H9 (cell line): ENCODE data around the gene NSUN7. TPM values are rescaled to one million over a fixed set of nuclear protein-coding genes. Genes with fewer than 3 reads are reported as not detected.

Source experiments
- DNase-seq: peaks from one replicate; pipeline ENCODE4 v3.0.0-alpha.2; 2017
- H2AFZ ChIP-seq: one replicate; pipeline ENCODE4 v1.6.1; 2013; ENCODE audit warnings: mild to moderate bottlenecking, low read length, control low read depth, moderate library complexity
- H2AK5ac ChIP-seq: 2 replicates; pipeline ENCODE4 v1.6.1; 2013; ENCODE audit warnings: low read length, control low read depth, mixed read lengths; ENCODE audit not compliant: insufficient read length
- H2BK120ac ChIP-seq: one replicate; pipeline ENCODE4 v1.6.1; 2013; ENCODE audit warnings: low read depth, mild to moderate bottlenecking, low read length, control low read depth, inconsistent platforms; ENCODE audit not compliant: poor library complexity, severe bottlenecking
- H2BK12ac ChIP-seq: 2 replicates; pipeline ENCODE4 v1.6.1; 2013; ENCODE audit warnings: low read length, control low read depth, mixed read lengths, low read depth; ENCODE audit not compliant: insufficient read length
- H2BK15ac ChIP-seq: 2 replicates; pipeline ENCODE4 v1.6.1; 2013; ENCODE audit warnings: low read depth, low read length, control low read depth
- H2BK20ac ChIP-seq: one replicate; pipeline ENCODE4 v1.6.1; 2013; ENCODE audit warnings: low read depth, mild to moderate bottlenecking, low read length, control low read depth, inconsistent platforms; ENCODE audit not compliant: poor library complexity, severe bottlenecking
- H2BK5ac ChIP-seq: 2 replicates; pipeline ENCODE4 v1.6.1; 2013; ENCODE audit warnings: low read length, control low read depth, mixed read lengths; ENCODE audit not compliant: insufficient read length
- H3K14ac ChIP-seq: 2 replicates; pipeline ENCODE4 v1.6.1; 2013; ENCODE audit warnings: low read length, control low read depth; ENCODE audit not compliant: insufficient read depth
- H3K18ac ChIP-seq: 2 replicates; pipeline ENCODE4 v1.6.1; 2013; ENCODE audit warnings: low read depth, mild to moderate bottlenecking, mixed read lengths, low read length, control low read depth; ENCODE audit not compliant: insufficient read length
- H3K23ac ChIP-seq: 2 replicates; pipeline ENCODE4 v1.6.1; 2013; ENCODE audit warnings: low read length, control low read depth, mixed read lengths, low read depth; ENCODE audit not compliant: insufficient read length
- H3K23me2 ChIP-seq: 2 replicates; pipeline ENCODE4 v1.6.1; 2013; ENCODE audit warnings: low read depth, mild to moderate bottlenecking, mixed read lengths, low read length, control low read depth; ENCODE audit not compliant: insufficient read length, poor library complexity, severe bottlenecking
- H3K27ac ChIP-seq: 2 replicates; pipeline ENCODE4 v1.5.1; 2013; ENCODE audit warnings: low read length, control low read depth, mixed read lengths, low read depth; ENCODE audit not compliant: insufficient read length
- H3K27me3 ChIP-seq: 2 replicates; pipeline ENCODE4 v1.6.1; 2013; ENCODE audit warnings: low read length, control low read depth, inconsistent platforms; ENCODE audit not compliant: insufficient read depth
- H3K4ac ChIP-seq: 2 replicates; pipeline ENCODE4 v1.6.1; 2013; ENCODE audit warnings: low read depth, mild to moderate bottlenecking, control low read depth, inconsistent platforms, low read length, moderate library complexity
- H3K4me1 ChIP-seq: 2 replicates; pipeline ENCODE4 v1.6.1; 2013; ENCODE audit warnings: low read length, control low read depth, inconsistent platforms; ENCODE audit not compliant: insufficient read depth
- H3K4me2 ChIP-seq: 2 replicates; pipeline ENCODE4 v1.6.1; 2013; ENCODE audit warnings: low read length, control low read depth, mixed read lengths; ENCODE audit not compliant: insufficient read length, insufficient read depth
- H3K56ac ChIP-seq: 2 replicates; pipeline ENCODE4 v1.6.1; 2013; ENCODE audit warnings: low read depth, mild to moderate bottlenecking, mixed read lengths, low read length, control low read depth; ENCODE audit not compliant: insufficient read length
- H3K79me1 ChIP-seq: 2 replicates; pipeline ENCODE4 v1.6.1; 2013; ENCODE audit warnings: low read depth, mild to moderate bottlenecking, moderate library complexity, low read length, control low read depth, inconsistent platforms; ENCODE audit not compliant: insufficient read depth, poor library complexity, severe bottlenecking
- H3K79me2 ChIP-seq: 2 replicates; pipeline ENCODE4 v1.6.1; 2013; ENCODE audit warnings: low read length, control low read depth, inconsistent platforms; ENCODE audit not compliant: insufficient read depth
- H3K9ac ChIP-seq: 2 replicates; pipeline ENCODE4 v1.6.1; 2013; ENCODE audit warnings: low read length, control low read depth, mixed read lengths; ENCODE audit not compliant: insufficient read length; ENCODE audit errors: extremely low read depth
- H3K9me3 ChIP-seq: one replicate; pipeline ENCODE4 v1.6.1; 2013; ENCODE audit warnings: low read depth, low read length, inconsistent platforms; ENCODE audit not compliant: control insufficient read depth
- H3T11ph ChIP-seq: one replicate; pipeline ENCODE4 v1.6.1; 2013; ENCODE audit warnings: mild to moderate bottlenecking, low read length, control low read depth, inconsistent platforms
- H4K20me1 ChIP-seq: one replicate; pipeline ENCODE4 v1.6.1; 2013; ENCODE audit not compliant: control insufficient read depth, insufficient read length, insufficient read depth
- H4K5ac ChIP-seq: 2 replicates; pipeline ENCODE4 v1.6.1; 2013; ENCODE audit warnings: low read depth, mild to moderate bottlenecking, mixed read lengths, low read length, control low read depth; ENCODE audit not compliant: insufficient read length
- H4K8ac ChIP-seq: replicated peaks from 2 replicates; pipeline ENCODE4 v1.6.1; 2013; ENCODE audit warnings: low read length, control low read depth, mixed read lengths, low read depth; ENCODE audit not compliant: insufficient read length
- H4K91ac ChIP-seq: 2 replicates; pipeline ENCODE4 v1.6.1; 2013; ENCODE audit warnings: low read depth, mild to moderate bottlenecking, moderate library complexity, mixed read lengths, low read length, control low read depth; ENCODE audit not compliant: insufficient read length
- H3K27ac Mint-ChIP-seq, 3 experiments: 2 replicates in 2 of 3; 3 replicates in 1 of 3; pipeline ENCODE4 v1.8.0; 2020 to 2021; ENCODE audit warnings: mixed read lengths in 3 of 3, mild to moderate bottlenecking in 1 of 3, moderate library complexity in 1 of 3
- H3K27me3 Mint-ChIP-seq: 2 replicates; pipeline ENCODE4 v1.8.0; 2021; ENCODE audit warnings: low read depth, mild to moderate bottlenecking, moderate library complexity, mixed read lengths
- H3K36me3 Mint-ChIP-seq, 3 experiments: 2 replicates in 2 of 3; 3 replicates in 1 of 3; pipeline ENCODE4 v1.8.0; 2020 to 2021; ENCODE audit warnings: low read depth in 3 of 3, mixed read lengths in 3 of 3; ENCODE audit not compliant: insufficient read depth in 1 of 3
- H3K4me1 Mint-ChIP-seq, 2 experiments: 2 replicates each; pipeline ENCODE4 v1.8.0; 2020; ENCODE audit warnings: mixed read lengths in 2 of 2
- H3K4me3 Mint-ChIP-seq, 2 experiments: 2 replicates in 1 of 2; 3 replicates in 1 of 2; pipeline ENCODE4 v1.8.0; 2020 to 2021; ENCODE audit warnings: mild to moderate bottlenecking in 2 of 2, mixed read lengths in 2 of 2, moderate library complexity in 1 of 2
- H3K9me3 Mint-ChIP-seq, 2 experiments: 2 replicates in 1 of 2; 3 replicates in 1 of 2; pipeline ENCODE4 v1.8.0; 2020; ENCODE audit warnings: mild to moderate bottlenecking in 2 of 2, mixed read lengths in 2 of 2, moderate library complexity in 1 of 2
- WGBS: extraction: QIAGEN DNeasy Blood & Tissue Kit; methylation state at CpG from one replicate; pipeline ENCODE4 v1.1.7; 2013; ENCODE audit warnings: missing lambda C conversion rate, low lambda C conversion rate, mixed read lengths; ENCODE audit not compliant: insufficient read length; ENCODE audit errors: extremely low coverage; 5-methylcytosine and 5-hydroxymethylcytosine counted together
- total RNA-seq: library from RNA; stranded (reverse); gene quantifications from 2 replicates; pipeline ENCODE4 v1.2.1, GENCODE V29; 2021
- TF ChIP-seq, protein P1 (sequence below): fragments of 200-600 bp; sonication (generic); conservative IDR thresholded peaks from 3 replicates; pipeline ENCODE4 v1.8.0; 2021; ENCODE audit warnings: antibody characterized with exemption, mild to moderate bottlenecking

Gene NSUN7
- total RNA-seq, 1 experiment from 2014 or later, result 15.9 TPM

DNA sequence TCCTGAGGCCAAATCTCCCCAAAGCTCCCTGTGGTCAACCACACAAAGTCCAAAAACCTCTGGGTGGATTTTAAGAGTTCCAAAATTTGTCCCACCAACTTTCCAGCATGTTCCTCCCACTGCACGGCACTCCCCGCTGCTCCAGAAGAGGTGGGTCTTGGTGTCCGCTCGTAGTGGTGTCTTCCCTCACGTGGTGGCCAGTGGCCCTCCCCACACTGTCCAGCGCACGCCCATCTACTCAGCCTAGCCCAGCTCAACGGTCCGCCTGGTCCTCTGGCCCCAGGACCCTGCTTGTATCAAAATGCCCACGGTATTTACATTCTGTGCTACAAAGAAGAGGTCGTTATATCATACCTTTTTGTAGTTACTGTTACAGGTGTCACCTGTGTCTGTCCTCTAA lies 83.5 kb downstream of the NSUN7 start:
- no peak overlapping the region for H2BK12ac ChIP-seq
- H3K9me3 ChIP-seq, result no peaks in the 10 kb centered on the region
- no CpG with 5 or more reads among the region's 11 CpGs for WGBS
- no peak overlapping the region for H4K91ac ChIP-seq
- no peaks in the 10 kb centered on the region for H3K4me1 ChIP-seq
- H4K5ac ChIP-seq, result no peak overlapping the region
- H4K20me1 ChIP-seq, result no peaks in the 10 kb centered on the region
- no peak overlapping the region for H3K27ac ChIP-seq
- H3K4ac ChIP-seq, result no peak overlapping the region
- H3K9ac ChIP-seq, result no peak overlapping the region
- no peak for DNase-seq
- no peak overlapping the region for H4K8ac ChIP-seq
- no peak overlapping the region for H2BK15ac ChIP-seq
- no peaks in the 10 kb centered on the region for H3K79me1 ChIP-seq
- no peak overlapping the region for H2BK5ac ChIP-seq
- TF ChIP-seq, protein P1, sequence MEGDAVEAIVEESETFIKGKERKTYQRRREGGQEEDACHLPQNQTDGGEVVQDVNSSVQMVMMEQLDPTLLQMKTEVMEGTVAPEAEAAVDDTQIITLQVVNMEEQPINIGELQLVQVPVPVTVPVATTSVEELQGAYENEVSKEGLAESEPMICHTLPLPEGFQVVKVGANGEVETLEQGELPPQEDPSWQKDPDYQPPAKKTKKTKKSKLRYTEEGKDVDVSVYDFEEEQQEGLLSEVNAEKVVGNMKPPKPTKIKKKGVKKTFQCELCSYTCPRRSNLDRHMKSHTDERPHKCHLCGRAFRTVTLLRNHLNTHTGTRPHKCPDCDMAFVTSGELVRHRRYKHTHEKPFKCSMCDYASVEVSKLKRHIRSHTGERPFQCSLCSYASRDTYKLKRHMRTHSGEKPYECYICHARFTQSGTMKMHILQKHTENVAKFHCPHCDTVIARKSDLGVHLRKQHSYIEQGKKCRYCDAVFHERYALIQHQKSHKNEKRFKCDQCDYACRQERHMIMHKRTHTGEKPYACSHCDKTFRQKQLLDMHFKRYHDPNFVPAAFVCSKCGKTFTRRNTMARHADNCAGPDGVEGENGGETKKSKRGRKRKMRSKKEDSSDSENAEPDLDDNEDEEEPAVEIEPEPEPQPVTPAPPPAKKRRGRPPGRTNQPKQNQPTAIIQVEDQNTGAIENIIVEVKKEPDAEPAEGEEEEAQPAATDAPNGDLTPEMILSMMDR, result no peak
- H3K79me2 ChIP-seq, result no peaks in the 10 kb centered on the region; the same call in 1 of the 2 replicates
- no peak overlapping the region for H3K23ac ChIP-seq
- H2BK120ac ChIP-seq, result no peak overlapping the region
- no peak overlapping the region for H3K4me3 Mint-ChIP-seq
- no peak overlapping the region for H3T11ph ChIP-seq
- no peak overlapping the region for H2AK5ac ChIP-seq
- H3K4me1 Mint-ChIP-seq, result 0 out of 4 replicates have a peak, but pooled peaks cover 0 to 3% of the 10 kb centered on the region in 2 experiments
- H3K27me3 ChIP-seq, result no peaks in the 10 kb centered on the region
- H3K56ac ChIP-seq, result no peak overlapping the region
- no peaks in the 10 kb centered on the region for H3K23me2 ChIP-seq
- H3K14ac ChIP-seq, result no peak overlapping the region; the same call in 1 of the 2 replicates
- no peak overlapping the region for H3K18ac ChIP-seq
- no peaks in the 10 kb centered on the region for H3K27me3 Mint-ChIP-seq
- no peak overlapping the region for H3K4me2 ChIP-seq
- H2BK20ac ChIP-seq, result no peak overlapping the region
- peaks cover 28 to 60% (median 44%) of the 10 kb centered on the region in 3 experiments; a peak in 6 of 7 replicates for H3K36me3 Mint-ChIP-seq
- no peak overlapping the region for H2AFZ ChIP-seq
- H3K27ac Mint-ChIP-seq, result peak overlapping the region in 2 of 3 experiments; percentile 9 to 89; a peak in 4 of 7 replicates
- H3K9me3 Mint-ChIP-seq, result no peaks in the 10 kb centered on the region
